Brain microvascular endothelial cell (primary cell): ENCODE results near the gene ANKRD11.
"Not testable (repeated sequence)": the region's sequence is repeated elsewhere in the genome, so short reads cannot be mapped to it uniquely, and the experiment has no call there.

Source experiments
- DNase-seq: peaks from one replicate; pipeline ENCODE4 v3.0.0-alpha.2; 2020
- H3K27ac ChIP-seq: fragments of 250-450 bp; sonication (Bioruptor Pico); 2 replicates; pipeline ENCODE4 v1.5.1; 2020; ENCODE audit warnings: mild to moderate bottlenecking, moderate library complexity
- H3K27me3 ChIP-seq: fragments of 250-450 bp; sonication (Bioruptor Pico); replicated peaks from 2 replicates; pipeline ENCODE4 v1.5.1; 2020; ENCODE audit warnings: mild to moderate bottlenecking
- H3K36me3 ChIP-seq: fragments of 250-450 bp; sonication (Bioruptor Pico); replicated peaks from 2 replicates; pipeline ENCODE4 v1.5.1; 2020; ENCODE audit warnings: mild to moderate bottlenecking
- H3K4me3 ChIP-seq: 2 replicates; pipeline ENCODE4 v1.5.1; 2011; ENCODE audit warnings: low read depth, mild to moderate bottlenecking, control low read depth, low read length, moderate library complexity
- in situ Hi-C: cut with HindIII; loops from 2 replicates; pipeline ENCODE4 v1.10.0; 2017; ENCODE audit warnings: low sequenced_read_pairs, low pct_ligation_motif_present
- TF ChIP-seq, protein P1 (sequence below): IDR thresholded peaks from 2 replicates; pipeline ENCODE4 v1.5.1; 2011; ENCODE audit warnings: low read depth, mild to moderate bottlenecking, moderate library complexity, low read length, control low read depth, inconsistent platforms; ENCODE audit errors: missing control alignments

ANKRD11 gene

DNA sequence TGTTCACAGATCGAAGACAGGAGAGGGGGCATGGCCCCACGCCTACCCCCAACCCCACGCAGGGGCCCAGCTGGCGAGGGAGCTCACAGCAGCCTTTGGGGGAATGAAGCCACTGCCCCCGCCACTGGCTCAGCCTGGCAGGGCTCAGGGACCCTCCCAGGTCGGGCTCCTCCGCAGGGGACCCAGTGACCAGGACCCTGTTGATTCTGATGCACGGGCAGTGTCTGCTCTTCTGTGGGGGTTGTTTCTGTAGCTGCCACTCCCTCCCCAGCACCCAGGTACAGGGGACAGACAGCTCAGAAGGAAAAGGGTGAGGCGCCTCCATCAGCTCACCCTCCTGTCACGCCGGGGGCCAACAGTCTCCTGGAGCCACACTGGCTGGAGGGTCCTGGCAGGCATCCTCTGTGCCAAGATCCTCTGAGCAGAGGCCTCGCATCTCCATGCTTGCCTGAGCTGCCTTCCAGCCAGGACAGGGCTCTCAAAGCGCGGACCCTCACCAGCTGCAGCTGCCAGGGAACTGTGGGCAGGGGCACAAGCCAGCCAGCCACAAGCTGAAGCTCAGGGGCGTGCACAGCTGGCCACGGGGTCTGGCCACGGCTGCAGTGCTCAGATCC lies 223.7 kb downstream of the ANKRD11 start:
- no peaks in the 10 kb centered on the region for H3K27me3 ChIP-seq
- H3K36me3 ChIP-seq: peaks cover 51% of the 10 kb centered on the region
- no peak overlapping the region for H3K4me3 ChIP-seq
- in situ Hi-C loops: no loop called here
- DNase-seq: no peak
- TF ChIP-seq, protein P1, sequence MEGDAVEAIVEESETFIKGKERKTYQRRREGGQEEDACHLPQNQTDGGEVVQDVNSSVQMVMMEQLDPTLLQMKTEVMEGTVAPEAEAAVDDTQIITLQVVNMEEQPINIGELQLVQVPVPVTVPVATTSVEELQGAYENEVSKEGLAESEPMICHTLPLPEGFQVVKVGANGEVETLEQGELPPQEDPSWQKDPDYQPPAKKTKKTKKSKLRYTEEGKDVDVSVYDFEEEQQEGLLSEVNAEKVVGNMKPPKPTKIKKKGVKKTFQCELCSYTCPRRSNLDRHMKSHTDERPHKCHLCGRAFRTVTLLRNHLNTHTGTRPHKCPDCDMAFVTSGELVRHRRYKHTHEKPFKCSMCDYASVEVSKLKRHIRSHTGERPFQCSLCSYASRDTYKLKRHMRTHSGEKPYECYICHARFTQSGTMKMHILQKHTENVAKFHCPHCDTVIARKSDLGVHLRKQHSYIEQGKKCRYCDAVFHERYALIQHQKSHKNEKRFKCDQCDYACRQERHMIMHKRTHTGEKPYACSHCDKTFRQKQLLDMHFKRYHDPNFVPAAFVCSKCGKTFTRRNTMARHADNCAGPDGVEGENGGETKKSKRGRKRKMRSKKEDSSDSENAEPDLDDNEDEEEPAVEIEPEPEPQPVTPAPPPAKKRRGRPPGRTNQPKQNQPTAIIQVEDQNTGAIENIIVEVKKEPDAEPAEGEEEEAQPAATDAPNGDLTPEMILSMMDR: no peak
- H3K27ac ChIP-seq: no peak overlapping the region

DNA sequence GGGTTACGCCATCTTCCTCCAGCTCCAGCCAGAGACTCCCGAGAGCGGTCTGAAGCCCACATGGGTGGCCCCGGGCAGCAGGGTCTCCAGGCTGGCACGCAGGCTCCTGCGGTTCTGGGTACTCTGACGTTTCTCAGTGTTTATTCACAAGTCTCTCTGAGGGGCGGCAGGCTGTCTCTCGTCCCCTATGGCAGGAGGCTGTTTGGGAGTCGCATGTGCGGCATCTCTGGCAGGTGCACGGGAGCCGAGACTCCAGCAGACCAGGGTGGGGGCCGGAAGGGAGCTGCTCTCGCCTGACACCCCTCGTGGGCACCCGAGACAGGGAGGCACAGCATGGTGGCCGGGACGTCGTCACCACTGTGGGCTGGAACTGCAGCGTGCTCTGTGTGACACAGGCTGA lies 224.7 kb downstream of the ANKRD11 start:
- no peak for DNase-seq
- in situ Hi-C loops: no loop called here
- H3K27ac ChIP-seq: no peak overlapping the region
- peaks cover 43% of the 10 kb centered on the region for H3K36me3 ChIP-seq
- no peak overlapping the region for H3K4me3 ChIP-seq
- no peaks in the 10 kb centered on the region for H3K27me3 ChIP-seq
- TF ChIP-seq, protein P1: no peak

DNA sequence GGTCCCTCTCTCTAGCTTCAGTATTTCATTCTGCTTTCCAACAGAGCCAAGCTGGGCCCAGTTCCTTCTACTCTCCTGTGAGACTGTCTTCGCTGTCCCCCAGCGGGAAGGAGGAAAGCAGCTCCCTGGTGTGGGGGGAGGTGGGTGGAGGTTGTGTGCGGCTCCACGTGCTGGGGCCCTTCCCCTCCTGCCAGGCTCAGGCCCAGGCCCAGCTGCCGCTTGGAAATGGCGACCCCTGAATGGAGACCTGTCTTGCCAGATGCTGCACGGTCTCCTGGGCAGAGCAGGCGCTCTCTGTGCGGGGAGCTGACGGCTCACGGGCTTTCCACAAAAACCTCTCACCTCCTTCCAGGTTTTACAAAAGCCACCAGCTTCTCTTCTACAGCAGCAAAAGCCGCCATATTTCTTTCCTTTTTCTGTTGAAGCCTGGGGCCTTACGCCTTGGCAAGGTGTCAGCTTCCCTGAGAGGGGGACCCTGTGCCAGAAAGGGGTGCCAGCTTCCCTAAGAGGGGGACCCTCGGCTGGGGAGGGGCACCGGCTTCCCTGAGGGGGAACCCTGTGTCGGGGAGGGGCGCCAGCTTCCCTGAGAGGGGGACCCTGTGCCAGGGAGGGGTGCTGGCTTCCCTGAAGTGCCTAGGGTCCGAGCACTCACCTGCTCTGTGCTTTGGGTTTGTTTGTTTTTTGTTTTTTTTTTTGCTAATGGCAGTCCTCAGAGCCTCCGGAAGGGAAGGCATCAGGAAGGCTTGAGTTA lies 225.4 kb downstream of the ANKRD11 start:
- Histone ChIP-seq H3K4me3 (no peak overlapping the region), H3K27me3 (no peaks in the 10 kb centered on the region), H3K36me3 (peaks cover 36% of the 10 kb centered on the region), H3K27ac (no peak overlapping the region)
- TF ChIP-seq, protein P1: no peak
- no peak for DNase-seq
- in situ Hi-C loops: no loop called here

DNA sequence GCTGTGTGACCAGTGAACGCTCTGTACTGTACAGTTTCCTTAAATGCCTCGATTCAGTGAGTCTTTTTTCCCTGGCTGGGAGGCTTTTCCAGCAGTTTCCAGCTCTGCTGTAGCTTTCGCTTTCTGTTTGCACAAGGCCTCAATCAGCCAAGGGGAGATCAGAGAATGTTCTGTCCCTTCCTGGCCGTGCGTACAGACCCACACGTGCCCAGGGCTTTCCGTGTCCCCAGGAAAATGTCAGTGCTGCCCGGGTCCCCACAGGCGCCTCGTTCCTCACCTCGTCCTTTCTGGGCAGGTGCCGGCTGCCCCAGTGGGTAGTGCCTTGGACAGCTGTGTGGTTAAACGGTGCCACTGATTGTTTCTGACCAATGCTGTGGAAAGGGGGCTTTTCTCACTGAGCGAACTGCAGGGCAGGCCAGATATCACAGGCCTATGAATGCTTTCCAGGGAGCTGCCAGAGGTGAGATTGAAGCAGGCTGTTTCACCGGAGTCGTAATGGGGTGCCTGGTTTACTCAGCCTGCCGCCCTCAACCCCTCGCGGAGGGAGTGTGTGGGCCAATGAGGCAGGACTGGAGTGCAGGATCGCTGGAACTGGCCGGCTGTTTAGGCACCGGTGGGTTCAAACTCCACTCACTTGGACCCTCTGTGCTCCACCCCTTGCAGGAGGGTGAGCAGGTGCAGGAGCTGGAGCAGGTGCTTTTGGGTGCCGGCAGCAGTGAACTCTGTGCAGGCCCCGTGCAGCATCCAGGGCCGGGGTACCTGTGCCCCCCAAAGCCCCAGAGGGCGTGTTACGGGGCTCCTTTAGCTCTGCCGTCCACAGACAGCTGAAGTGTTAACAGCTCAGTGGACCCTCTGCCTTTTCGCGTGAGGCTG lies 228.4 kb downstream of the ANKRD11 start:
- Histone ChIP-seq H3K36me3 (peaks cover 24% of the 10 kb centered on the region), H3K27ac (no peak overlapping the region), H3K4me3 (no peak overlapping the region), H3K27me3 (no peaks in the 10 kb centered on the region)
- TF ChIP-seq, protein P1: no peak
- in situ Hi-C loops: no loop called here
- no peak for DNase-seq

DNA sequence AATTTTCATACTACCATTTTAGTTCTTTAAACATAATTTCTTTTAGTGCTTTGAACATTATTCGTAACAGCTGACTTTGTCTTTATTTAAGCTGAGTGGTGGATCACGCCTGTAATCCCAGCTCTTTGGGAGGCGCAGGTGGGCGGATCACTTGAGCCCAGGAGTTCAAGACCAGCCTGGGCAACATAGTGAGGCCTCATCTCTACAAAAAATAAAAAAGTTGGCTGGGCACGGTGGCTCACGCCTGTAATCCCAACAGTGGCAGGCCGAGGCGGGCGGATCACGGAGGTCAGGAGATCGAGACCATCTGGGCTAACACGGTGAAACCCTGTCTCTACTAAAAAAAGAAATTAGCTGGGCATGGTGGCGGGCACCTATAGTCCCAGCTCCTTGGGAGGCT lies 230.5 kb downstream of the ANKRD11 start:
- in situ Hi-C loops, H3K27ac ChIP-seq, DNase-seq, H3K4me3 ChIP-seq, H3K36me3 ChIP-seq, H3K27me3 ChIP-seq: not testable (repeated sequence)
